ENCODE data around the gene KLHDC3.

The KLHDC3 gene

DNA sequence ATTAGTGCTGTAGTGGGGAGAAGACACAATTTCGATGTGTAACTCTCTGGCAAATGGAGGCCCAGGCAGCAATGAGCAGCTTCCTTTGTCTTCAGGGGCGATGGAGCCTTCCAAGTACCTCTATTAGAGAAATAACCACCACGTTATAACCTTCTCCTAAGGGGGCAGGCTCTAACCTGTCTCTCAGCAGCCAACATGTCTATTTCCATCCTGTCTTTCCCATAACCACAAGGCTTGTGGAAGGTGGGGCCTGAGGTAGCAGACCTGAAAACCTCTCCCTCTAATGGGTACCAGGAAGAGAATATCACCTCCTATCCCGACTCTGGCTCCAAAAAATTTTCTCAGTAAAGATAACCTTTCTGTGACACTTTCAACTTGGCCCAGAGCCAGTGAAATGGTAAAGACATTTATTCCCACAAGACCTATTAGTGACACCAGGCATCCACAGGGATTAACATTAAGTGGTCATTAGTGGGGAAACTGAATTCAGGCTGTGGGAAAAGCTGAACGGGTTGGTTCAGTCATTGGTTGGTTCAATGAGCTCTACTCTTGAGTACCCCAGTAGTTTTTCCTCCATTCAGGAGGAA is 39.0 kb upstream of the KLHDC3 start:
- no peaks in the 10 kb centered on the region for H3K36me3 ChIP-seq (ENCODE audit: insufficient read depth, low read length)
- no peak overlapping the region for H3K4me3 ChIP-seq (ENCODE audit: low read length)
- H3K4me2 ChIP-seq (ENCODE audit: low read length) = no peak overlapping the region
- no peaks in the 10 kb centered on the region for H3K9me3 ChIP-seq (replicated peaks; ENCODE audit: low read length)
- H3K4me1 ChIP-seq (ENCODE audit: control insufficient read depth, insufficient read depth, low read length) = peaks cover 24% of the 10 kb centered on the region
- no peaks in the 10 kb centered on the region for H3K27me3 ChIP-seq (ENCODE audit: control insufficient read depth, insufficient read depth, low read length)
- H3K9ac ChIP-seq (ENCODE audit: low read depth, low read length) = no peak overlapping the region

GRCh38 chr6:42978487-42978838 is 35.6 kb upstream of the KLHDC3 start:
- peak overlapping the region; percentile 89 for H3K9ac ChIP-seq (ENCODE audit: low read depth, low read length)
- H3K27me3 ChIP-seq (ENCODE audit: control insufficient read depth, insufficient read depth, low read length) = no peaks in the 10 kb centered on the region
- peak overlapping the region; percentile 84 for H3K4me3 ChIP-seq (ENCODE audit: low read length)
- no peaks in the 10 kb centered on the region for H3K9me3 ChIP-seq (replicated peaks; ENCODE audit: low read length)
- peak overlapping the region; percentile 88 for H3K4me2 ChIP-seq (ENCODE audit: low read length)
- H3K36me3 ChIP-seq (ENCODE audit: insufficient read depth, low read length) = no peaks in the 10 kb centered on the region
- H3K4me1 ChIP-seq (ENCODE audit: control insufficient read depth, insufficient read depth, low read length) = peaks cover 16% of the 10 kb centered on the region

GRCh38 chr6:42978839-42979522 is 35.1 kb upstream of the KLHDC3 start, which contains the start of gene PEX6:
TSS of gene PEX6 (minus strand) at chr6:42979181. CDS start at chr6:42979150, 31 bp downstream.
- Histone ChIP-seq H3K4me3 (ENCODE audit: low read length) (peak within 1 kb of the TSS; percentile 84), H3K9me3 (replicated peaks; ENCODE audit: low read length) (no peaks in the 10 kb centered on the region), H3K4me2 (ENCODE audit: low read length) (peak within 1 kb of the TSS; percentile 88), H3K9ac (ENCODE audit: low read depth, low read length) (peak within 1 kb of the TSS; percentile 89), H3K27me3 (ENCODE audit: control insufficient read depth, insufficient read depth, low read length) (no peaks in the 10 kb centered on the region), H3K4me1 (ENCODE audit: control insufficient read depth, insufficient read depth, low read length) (peaks cover 21% of the 10 kb centered on the region), H3K36me3 (ENCODE audit: insufficient read depth, low read length) (no peaks in the 10 kb centered on the region)

DNA sequence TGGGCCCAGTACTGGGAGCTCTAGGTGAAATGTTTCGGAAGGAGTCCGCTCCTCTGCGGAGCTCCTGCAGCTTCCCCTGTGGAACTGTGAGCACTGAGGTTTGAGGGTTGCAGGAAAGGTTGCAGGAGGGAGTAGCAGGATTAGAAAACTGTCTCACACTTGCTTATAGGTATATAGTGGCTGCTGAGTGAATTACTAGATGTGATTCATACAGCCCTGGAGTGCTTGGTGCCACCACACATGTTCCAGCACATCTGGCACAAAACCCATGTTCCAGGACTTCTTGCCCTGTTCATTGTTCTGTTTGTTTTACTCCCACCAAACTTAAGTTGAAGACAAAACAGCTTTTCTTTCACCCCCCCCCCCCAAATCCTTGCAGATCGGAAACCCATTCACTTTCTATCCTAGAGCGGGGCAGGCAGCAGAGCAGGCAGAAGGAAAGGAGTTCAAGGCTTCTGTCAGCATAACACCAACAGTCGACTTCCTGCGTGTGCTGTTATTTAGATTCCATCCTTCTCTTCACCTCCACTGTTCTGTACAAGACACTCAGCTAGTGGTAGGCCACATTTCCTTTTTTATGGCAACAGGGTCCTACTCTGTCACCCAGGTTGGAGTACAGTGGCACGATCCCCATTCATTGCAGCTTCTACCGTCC is 34.4 kb upstream of the KLHDC3 start:
- H3K4me1 ChIP-seq (ENCODE audit: control insufficient read depth, insufficient read depth, low read length) = peaks cover 21% of the 10 kb centered on the region
- H3K36me3 ChIP-seq (ENCODE audit: insufficient read depth, low read length) = no peaks in the 10 kb centered on the region
- H3K27me3 ChIP-seq (ENCODE audit: control insufficient read depth, insufficient read depth, low read length) = no peaks in the 10 kb centered on the region
- H3K9me3 ChIP-seq (replicated peaks; ENCODE audit: low read length) = no peaks in the 10 kb centered on the region
- H3K4me3 ChIP-seq (ENCODE audit: low read length) = peak overlapping the region; percentile 84
- H3K4me2 ChIP-seq (ENCODE audit: low read length) = peak overlapping the region; percentile 88
- peak overlapping the region; percentile 89 for H3K9ac ChIP-seq (ENCODE audit: low read depth, low read length)

DNA sequence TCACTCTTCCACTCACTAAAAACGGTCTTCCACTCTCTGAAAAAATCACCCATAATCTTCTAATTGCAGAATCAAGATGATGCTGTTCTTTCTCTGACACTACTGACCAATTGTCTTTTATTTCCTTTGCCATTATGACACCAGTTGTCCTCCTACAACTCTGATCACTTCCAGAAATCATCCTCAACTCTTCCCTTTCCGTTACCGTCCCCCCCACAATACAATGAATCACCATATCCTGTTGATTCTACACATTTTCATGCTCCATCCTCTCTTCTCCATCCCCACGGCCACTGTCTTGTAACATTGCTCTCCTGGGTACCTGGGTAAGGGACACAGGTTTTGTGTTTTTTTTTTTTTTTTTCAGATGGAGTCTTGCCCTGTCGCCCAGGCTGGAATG is 32.2 kb upstream of the KLHDC3 start:
- Histone ChIP-seq H3K9ac (ENCODE audit: low read depth, low read length) (no peak overlapping the region), H3K9me3 (replicated peaks; ENCODE audit: low read length) (no peaks in the 10 kb centered on the region), H3K27me3 (ENCODE audit: control insufficient read depth, insufficient read depth, low read length) (no peaks in the 10 kb centered on the region), H3K4me1 (ENCODE audit: control insufficient read depth, insufficient read depth, low read length) (peaks cover 36% of the 10 kb centered on the region), H3K36me3 (ENCODE audit: insufficient read depth, low read length) (no peaks in the 10 kb centered on the region), H3K4me2 (ENCODE audit: low read length) (no peak overlapping the region), H3K4me3 (ENCODE audit: low read length) (no peak overlapping the region)

- Histone ChIP-seq H3K9ac (ENCODE audit: low read depth, low read length) (peak within 1 kb of the TSS; percentile 88), H3K4me3 (ENCODE audit: low read length) (peak within 1 kb of the TSS; percentile 90), H3K4me2 (ENCODE audit: low read length) (peak within 1 kb of the TSS; percentile 95), H3K27me3 (ENCODE audit: control insufficient read depth, insufficient read depth, low read length) (no peaks in the 10 kb centered on the region), H3K4me1 (ENCODE audit: control insufficient read depth, insufficient read depth, low read length) (peaks cover 47% of the 10 kb centered on the region), H3K36me3 (ENCODE audit: insufficient read depth, low read length) (peaks cover 8% of the 10 kb centered on the region), H3K9me3 (replicated peaks; ENCODE audit: low read length) (no peaks in the 10 kb centered on the region)
Observed at GRCh38 chr6:42984001-42984923, 29.8 kb upstream of the KLHDC3 start, which contains the start of gene PPP2R5D. TSS of gene PPP2R5D (plus strand) at chr6:42984570. CDS start at chr6:42984678, 108 bp downstream.

GRCh38 chr6:42984924-42985475 is 29.0 kb upstream of the KLHDC3 start:
- H3K4me1 ChIP-seq (ENCODE audit: control insufficient read depth, insufficient read depth, low read length) = peaks cover 42% of the 10 kb centered on the region

DNA sequence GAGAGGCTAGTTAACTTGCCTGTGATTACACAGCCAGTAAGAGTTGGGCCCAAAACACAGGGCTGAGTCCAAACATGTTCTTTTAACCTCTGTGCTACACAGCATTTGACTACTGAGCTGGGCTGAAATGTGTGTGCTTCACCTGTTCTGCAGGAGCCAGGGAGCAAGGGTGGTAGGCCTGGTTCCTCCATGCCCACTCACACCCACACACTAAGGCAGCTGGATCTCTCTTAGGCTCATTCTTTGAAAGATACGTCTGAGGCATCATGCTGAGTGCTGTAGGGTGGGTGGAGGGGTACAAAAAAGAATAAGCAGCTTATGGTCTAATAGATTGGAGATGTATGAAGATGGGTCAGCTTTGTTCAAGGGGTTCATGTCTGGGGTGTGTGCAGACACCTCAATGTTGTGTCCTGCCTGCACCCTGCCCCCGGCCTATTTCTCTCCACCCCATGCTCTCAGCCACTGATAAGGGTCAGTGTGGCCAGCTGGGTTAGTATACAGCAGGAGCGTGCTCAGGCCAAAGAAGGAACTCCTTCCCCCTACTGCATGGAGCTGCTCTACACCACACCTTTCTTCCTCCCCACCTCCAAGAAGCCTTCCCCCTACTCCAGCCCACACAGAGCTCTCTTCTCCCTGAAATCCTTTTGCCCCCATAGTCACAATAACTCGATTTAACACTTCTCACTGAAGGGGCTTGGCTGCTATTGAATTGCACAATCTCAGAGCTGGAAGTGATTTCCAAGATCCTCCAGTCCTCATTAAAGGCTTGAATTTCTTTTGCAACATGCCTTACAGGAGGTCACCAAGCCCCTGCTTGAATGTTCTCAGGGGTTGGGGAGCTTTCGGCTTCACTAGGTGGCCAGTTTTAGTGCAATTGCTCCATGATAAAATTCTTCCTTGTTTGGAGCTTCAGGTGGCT is 26.3 kb upstream of the KLHDC3 start:
- Histone ChIP-seq H3K4me3 (ENCODE audit: low read length) (no peak overlapping the region), H3K9ac (ENCODE audit: low read depth, low read length) (no peak overlapping the region), H3K4me1 (ENCODE audit: control insufficient read depth, insufficient read depth, low read length) (peaks cover 40% of the 10 kb centered on the region), H3K36me3 (ENCODE audit: insufficient read depth, low read length) (peaks cover 26% of the 10 kb centered on the region), H3K9me3 (replicated peaks; ENCODE audit: low read length) (no peaks in the 10 kb centered on the region), H3K4me2 (ENCODE audit: low read length) (no peak overlapping the region), H3K27me3 (ENCODE audit: control insufficient read depth, insufficient read depth, low read length) (no peaks in the 10 kb centered on the region)

More at GRCh38 chr6:42984924-42985475, 29.0 kb upstream of the KLHDC3 start:
- Histone ChIP-seq H3K4me2 (ENCODE audit: low read length) (peak overlapping the region; percentile 95), H3K27me3 (ENCODE audit: control insufficient read depth, insufficient read depth, low read length) (no peaks in the 10 kb centered on the region), H3K9me3 (replicated peaks; ENCODE audit: low read length) (no peaks in the 10 kb centered on the region), H3K36me3 (ENCODE audit: insufficient read depth, low read length) (peaks cover 11% of the 10 kb centered on the region), H3K9ac (ENCODE audit: low read depth, low read length) (peak overlapping the region; percentile 88), H3K4me3 (ENCODE audit: low read length) (peak overlapping the region; percentile 90)

DNA sequence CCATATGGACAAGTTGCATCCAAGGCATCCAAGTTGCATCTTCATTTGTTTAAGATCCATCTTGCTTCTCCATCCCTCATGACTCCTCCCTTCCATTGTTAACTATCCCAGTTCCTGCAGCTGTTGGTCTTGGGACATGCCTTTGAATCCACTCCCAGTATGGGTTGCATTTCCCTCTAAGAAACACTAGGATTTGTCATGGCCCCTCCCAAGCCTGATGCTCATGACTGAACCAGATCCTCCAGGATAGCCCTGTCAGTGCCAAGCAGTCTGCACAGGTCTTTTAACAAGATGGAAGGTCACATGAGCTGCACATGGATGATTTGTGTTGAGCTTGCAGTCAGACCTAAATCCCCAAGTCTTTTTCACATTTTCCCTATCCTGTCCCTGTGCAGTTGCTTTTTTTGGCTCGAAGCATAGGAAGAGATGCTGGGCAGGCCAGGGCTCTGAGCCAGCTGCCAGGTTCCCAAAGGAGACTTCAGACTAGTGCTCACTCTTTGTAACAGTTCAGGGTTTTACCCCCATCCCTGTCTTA is 25.5 kb upstream of the KLHDC3 start:
- no peak overlapping the region for H3K9ac ChIP-seq (ENCODE audit: low read depth, low read length)
- H3K4me1 ChIP-seq (ENCODE audit: control insufficient read depth, insufficient read depth, low read length) = peaks cover 40% of the 10 kb centered on the region
- peaks cover 26% of the 10 kb centered on the region for H3K36me3 ChIP-seq (ENCODE audit: insufficient read depth, low read length)

GRCh38 chr6:42989923-42990322 is 24.1 kb upstream of the KLHDC3 start:
- no peak overlapping the region for H3K4me2 ChIP-seq (ENCODE audit: low read length)
- H3K27me3 ChIP-seq (ENCODE audit: control insufficient read depth, insufficient read depth, low read length) = no peaks in the 10 kb centered on the region
- H3K36me3 ChIP-seq (ENCODE audit: insufficient read depth, low read length) = peaks cover 26% of the 10 kb centered on the region
- no peaks in the 10 kb centered on the region for H3K9me3 ChIP-seq (replicated peaks; ENCODE audit: low read length)
- no peak overlapping the region for H3K9ac ChIP-seq (ENCODE audit: low read depth, low read length)
- H3K4me1 ChIP-seq (ENCODE audit: control insufficient read depth, insufficient read depth, low read length) = peaks cover 35% of the 10 kb centered on the region
- H3K4me3 ChIP-seq (ENCODE audit: low read length) = no peak overlapping the region

More for the DNA sequence above, 25.5 kb upstream of the KLHDC3 start:
- H3K4me3 ChIP-seq (ENCODE audit: low read length) = no peak overlapping the region
- H3K27me3 ChIP-seq (ENCODE audit: control insufficient read depth, insufficient read depth, low read length) = no peaks in the 10 kb centered on the region
- no peak overlapping the region for H3K4me2 ChIP-seq (ENCODE audit: low read length)
- H3K9me3 ChIP-seq (replicated peaks; ENCODE audit: low read length) = no peaks in the 10 kb centered on the region

Measured in skeletal muscle satellite cell (primary cell).